Kidney tubule cell (primary cell): ENCODE results near the gene PTBP1.
A peak's percentile ranks its signal among the peaks of the same experiment; 100 is the strongest.

Experiments used
- DNase-seq: peaks from one replicate; pipeline ENCODE4 v3.0.0-alpha.2; 2018; ENCODE audit warnings: low spot score

Gene PTBP1

DNA sequence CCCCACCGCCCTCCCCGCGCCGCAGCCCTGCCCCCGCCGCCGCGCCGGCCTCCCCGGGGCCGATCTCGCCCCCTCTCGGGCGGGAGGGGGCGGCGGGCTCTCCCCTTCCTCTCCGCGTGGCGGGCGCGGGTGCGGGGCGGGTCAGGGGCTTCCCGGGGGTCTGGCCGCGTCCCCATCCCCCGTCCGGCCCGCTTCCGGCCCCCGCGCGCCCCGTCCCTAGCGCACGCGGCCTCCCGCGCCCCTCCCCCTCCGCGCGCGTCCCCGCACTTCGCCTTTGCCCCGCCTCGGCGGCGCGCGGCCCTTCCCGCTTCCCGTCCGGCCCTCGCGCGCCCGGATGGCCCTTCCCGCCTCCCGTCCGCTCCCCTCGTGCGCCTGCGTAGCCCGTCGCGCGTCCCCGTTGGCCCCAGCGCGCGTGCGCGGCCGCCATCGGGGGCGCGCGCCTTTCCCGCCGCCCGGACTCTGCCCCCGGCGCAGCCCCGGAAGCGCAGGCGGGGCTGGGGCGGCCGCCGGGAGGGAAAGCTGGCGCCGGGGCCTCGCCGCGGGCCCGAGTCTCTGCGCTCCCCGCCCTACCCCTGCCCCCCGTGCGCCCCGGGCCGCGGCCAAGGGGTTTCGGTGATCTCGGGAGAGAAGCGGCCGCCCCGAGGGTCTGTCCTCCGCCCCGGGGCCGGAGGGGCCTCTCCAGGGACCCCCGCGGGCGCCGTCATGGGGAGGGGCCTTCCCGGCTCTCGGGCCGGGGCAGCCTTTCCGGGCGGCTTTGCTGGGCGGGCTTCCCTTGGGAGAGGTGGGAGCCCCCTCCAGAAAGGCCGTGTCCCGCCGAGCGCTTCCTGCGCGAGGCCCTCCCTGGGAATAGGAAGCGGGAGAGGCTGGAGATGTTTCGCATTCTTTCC, 519 bp downstream of the PTBP1 start:
- peak; percentile 93 for DNase-seq

DNA sequence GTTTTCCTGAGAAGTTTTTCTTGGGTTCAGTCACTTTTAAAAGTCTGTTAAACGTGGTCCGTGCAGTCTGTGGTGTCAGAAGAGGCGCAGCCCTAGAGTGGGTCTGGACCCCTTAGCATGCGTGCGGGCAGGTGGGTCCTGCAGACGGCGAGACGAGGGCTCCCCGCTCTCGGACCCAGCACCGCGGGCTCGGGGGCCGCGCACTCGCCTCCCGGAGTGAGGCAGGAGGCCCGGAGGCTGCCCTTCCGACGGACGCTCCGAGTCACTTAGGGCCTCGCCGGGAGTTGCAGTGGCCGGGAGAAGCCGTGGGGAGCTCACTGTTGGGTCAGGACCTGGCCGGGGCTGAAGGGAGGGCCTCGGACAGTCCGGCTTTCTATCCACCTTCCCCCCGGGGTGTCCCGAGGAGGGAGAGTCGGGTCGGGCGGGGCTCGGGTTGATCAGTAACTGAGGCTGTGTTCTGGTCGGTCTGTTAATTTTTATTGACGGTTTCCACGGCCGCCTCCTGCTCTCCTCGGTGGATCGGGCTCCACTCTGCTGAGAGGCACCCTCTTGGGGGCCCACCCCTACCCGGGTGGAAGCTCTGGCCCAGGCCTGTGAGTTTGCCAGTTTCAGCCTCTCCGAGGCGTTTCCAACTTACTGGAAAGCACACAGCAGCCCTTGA, 1.3 kb downstream of the PTBP1 start:
- peak; percentile 71 for DNase-seq

DNA sequence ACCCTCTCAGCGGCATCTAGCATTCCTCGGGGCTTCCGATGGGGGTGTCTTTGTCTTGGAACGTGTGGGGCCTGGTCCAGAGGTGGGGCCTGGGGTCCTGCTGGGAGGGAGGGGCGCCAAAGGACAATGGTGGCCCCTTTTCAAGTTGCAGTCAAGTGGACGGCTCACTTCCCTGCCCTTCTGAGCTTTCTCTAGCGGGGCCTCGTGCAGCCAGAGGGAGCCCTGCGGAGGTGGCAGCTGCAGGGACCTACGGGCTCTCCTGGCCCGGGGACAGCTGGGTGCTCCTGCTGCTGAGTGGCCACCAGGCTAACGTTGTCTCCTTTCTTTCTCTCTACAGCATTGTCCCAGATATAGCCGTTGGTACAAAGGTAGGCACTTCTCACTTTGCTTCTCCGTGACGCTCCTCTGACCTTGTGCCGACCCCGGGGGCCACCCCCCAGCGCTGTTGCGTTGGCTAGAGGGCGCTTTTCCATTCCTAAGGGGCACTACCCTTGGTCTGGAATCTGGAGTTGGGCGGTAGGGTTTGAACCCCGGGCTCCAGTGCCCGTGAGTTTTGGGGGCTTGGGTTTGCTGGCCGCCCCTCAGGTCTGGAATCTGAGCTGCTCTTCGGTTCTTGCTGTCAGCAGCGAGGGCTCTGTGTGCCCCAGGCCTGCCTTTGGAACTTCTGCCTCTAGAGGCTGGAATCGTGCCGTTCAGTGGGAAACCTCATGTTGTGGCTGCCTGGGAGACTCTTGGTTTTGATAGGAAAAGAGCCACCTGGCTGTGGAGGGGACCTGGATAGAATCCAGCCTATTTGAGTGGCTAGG, 2.0 kb downstream of the PTBP1 start:
- peak; percentile 56 for DNase-seq

DNA sequence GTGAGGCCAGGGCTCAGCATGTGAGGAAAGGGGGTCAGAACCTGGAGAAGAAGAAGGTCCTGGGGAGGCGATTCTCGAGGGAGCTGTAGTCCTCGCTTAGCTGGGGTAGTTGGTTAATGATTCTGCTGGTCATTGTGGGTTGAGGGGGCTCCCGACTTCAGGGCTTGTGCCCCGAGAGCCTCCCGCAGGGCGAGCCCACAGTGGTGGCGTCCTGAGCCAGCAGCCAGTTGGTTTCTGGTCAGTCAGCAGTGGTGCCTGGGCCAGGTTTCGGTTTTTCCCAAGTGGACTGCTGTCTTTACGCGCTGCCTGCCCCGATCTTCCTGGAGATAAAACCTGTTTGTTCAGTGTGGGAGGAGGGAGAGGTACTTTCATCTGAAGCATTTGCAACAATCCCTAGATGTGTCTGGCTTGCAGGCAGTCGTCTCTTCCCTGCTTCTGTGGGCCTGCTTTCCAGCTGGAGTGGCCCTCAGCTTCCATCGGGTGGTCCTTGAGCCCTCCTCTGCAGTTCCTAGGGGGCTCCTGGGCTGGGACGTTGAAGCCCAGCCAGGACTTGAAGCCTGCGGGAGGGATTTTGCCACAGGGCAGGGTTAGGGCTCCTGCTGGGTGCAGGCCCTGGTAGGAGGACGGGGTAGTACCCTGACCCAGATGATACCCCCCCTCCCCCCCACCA, 3.2 kb downstream of the PTBP1 start:
- peak; percentile 57 for DNase-seq

DNA sequence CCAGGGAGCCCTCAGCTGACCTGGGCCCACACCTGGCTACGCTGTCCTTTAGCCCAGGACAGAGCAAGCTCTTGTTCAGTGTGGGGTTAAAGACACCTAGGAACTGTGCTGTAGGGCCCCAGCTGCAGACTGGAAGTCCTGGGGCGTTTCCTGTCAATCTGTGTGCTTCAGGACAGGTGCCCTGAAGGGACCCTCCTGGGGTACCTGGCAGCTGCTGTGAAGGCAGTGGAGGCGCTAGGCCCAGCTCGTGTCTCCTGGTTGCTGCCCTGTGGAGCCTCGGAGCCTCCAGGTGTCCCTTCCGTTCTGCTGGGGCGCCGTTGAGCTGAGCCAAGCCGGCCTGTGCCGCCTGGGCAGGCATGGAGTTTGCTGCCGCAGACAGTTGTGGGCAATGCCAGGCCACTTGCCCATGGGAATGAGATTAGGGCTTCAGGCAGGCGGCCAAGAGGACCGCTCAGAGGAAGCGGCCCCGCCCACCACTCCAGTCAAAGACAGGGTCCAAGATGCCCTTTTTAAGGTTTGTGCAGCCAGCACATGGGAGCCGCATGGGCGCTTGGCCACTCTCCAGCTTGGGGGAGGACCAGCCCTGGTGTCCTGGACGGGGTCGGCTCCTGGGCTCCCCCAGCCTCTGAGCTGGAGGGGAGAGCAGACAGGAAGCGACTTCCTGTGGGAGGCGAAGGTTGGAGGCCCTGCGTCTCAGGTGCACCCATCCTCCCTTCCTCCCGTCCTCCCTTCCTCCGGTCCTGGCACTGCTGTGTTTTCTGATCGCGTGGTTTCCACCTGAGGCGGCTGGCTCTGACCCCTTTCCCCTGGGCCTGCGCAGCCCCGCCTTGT, 4.0 kb downstream of the PTBP1 start:
- DNase-seq: peak; percentile 66

DNA sequence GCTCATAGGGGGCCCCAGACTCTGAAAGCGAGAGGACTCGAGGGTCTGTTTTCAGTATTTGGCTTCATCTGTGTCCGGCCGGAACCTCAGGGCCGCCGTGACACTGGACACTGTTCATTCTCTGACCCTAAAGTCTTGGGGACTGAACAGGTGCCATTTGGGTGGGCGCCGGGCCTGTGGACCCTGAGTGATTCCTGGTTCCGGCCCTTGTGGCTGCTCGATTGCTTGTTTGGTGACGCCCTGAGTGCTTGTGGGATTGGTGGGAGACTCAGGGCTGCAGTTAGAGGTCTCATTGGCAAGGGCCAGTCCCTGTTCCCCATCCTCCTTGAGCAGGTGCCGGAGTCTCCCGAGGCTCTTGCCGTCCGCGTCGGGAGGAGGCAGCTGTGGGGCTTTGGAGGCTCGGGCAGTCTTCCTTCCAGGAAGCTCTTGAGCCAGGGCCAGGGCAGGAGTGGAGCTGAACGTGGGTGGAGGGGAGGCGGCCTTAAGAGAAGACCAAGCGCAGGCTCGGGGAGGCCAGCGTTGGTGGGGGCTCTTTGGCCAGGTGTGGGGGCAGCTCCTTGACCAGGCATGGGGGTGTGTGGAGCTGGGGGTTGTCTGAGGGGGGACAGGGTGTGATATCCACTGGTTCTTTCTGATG, 4.7 kb downstream of the PTBP1 start:
- DNase-seq: peak; percentile 26

DNA sequence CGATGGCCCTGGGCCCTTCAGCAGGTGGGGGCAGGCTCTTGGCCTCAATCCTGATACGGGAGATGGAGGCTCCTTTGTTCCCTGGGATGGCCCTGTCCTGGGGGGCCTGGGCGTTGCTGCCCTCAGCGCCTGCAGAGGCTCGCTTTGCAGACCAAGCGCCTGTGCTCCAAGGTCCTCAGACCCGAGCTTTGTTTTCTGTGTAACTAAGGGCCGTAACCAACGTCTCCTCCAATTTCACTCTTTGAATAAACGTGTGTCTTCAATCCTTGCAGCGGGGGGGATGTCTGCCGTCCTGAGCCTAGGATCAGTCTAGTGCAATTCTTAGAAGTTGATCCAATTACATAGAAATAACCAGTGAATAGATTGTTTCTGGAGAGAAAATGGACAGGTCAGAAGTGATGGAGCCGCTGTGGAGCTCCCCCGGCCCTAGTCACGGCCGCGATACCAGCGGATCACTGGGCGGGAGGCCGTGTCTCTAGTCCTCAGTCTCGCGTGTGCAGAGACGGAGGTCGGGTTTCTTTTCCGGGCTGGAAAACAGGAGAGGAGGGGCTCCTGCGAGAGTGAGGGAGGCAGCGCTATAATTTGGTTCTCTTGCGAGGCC, 5.3 kb downstream of the PTBP1 start:
- no peak for DNase-seq

DNA sequence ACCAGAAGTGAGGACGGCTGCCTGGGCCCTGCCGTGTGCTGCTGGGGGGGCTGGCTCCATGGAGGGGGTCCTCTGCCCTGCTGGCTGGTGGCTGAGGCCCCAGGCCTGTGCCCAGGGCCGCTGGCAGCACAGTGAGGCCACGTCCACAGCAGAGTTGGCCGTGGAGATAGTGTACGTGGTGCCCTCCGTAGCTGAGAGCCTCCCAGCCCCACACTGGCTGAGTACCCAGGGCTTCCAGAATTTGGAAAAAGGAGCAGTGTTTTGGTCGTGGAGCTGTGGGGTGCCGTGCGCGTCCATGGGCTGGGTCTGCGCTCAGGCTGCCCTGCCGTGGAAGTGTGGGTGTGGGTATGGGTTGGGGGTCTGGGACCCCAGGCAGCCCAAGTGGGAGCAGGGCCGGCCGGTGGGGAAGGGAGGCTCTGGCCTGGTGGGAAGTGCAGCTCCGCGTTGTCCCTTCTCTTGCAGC, 5.9 kb downstream of the PTBP1 start:
- no peak for DNase-seq

DNA sequence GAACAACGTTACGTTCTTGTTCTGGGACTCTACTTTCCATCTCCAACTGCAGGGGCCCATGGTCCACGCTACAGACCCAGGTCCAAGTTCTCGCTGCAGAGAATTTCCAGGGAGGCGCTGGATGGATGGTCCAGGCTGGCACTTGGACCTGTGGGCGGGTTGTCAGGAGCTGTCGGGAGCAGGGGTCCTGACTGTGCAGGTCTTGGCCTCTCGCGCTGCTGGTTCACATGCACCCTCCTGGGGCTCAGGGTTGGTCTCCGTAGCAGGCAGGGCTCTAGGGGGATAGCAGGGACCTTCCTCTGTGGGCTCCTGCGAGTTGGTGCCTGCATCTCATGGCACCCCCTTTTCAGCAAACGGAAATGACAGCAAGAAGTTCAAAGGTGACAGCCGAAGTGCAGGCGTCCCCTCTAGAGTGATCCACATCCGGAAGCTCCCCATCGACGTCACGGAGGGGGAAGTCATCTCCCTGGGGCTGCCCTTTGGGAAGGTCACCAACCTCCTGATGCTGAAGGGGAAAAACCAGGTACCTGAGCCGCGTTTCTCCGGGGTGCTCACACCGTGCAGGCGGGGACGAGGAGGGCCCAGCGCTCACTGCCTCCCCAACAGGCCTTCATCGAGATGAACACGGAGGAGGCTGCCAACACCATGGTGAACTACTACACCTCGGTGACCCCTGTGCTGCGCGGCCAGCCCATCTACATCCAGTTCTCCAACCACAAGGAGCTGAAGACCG, 6.6 kb downstream of the PTBP1 start:
- DNase-seq: no peak

DNA sequence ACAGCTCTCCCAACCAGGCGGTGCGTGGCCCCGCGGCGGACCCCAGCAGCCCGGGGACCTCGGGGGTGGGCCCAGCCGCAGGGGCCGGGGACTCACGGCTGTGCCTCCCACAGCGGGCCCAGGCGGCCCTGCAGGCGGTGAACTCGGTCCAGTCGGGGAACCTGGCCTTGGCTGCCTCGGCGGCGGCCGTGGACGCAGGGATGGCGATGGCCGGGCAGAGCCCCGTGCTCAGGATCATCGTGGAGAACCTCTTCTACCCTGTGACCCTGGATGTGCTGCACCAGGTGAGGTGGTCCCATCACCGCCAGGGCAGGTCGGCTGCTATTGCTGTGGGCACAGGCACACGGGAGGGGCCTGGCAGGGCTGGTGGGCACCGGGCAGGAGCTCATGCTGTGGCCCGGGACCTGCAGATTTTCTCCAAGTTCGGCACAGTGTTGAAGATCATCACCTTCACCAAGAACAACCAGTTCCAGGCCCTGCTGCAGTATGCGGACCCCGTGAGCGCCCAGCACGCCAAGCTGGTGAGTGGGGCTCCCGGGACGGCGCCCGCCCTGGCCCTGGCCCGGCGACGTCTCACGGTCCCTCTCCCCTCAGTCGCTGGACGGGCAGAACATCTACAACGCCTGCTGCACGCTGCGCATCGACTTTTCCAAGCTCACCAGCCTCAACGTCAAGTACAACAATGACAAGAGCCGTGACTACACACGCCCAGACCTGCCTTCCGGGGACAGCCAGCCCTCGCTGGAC, 7.3 kb downstream of the PTBP1 start:
- no peak for DNase-seq

DNA sequence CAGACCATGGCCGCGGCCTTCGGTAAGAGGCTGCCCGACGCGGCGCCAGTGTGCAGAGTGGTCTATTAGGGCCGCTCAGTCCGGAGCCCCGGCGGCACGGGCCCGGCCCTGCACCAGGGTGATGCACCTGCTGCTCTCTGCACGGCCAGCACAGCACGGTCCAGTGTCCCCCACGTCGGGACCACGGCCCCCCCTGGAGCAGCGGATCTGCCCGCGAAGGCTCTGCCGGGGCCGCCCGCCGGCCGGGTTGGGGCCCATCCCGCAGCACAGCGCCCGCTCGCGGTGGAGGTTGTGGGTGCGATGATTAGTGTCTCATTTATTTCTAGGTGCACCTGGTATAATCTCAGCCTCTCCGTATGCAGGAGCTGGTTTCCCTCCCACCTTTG, 7.9 kb downstream of the PTBP1 start:
- no peak for DNase-seq

DNA sequence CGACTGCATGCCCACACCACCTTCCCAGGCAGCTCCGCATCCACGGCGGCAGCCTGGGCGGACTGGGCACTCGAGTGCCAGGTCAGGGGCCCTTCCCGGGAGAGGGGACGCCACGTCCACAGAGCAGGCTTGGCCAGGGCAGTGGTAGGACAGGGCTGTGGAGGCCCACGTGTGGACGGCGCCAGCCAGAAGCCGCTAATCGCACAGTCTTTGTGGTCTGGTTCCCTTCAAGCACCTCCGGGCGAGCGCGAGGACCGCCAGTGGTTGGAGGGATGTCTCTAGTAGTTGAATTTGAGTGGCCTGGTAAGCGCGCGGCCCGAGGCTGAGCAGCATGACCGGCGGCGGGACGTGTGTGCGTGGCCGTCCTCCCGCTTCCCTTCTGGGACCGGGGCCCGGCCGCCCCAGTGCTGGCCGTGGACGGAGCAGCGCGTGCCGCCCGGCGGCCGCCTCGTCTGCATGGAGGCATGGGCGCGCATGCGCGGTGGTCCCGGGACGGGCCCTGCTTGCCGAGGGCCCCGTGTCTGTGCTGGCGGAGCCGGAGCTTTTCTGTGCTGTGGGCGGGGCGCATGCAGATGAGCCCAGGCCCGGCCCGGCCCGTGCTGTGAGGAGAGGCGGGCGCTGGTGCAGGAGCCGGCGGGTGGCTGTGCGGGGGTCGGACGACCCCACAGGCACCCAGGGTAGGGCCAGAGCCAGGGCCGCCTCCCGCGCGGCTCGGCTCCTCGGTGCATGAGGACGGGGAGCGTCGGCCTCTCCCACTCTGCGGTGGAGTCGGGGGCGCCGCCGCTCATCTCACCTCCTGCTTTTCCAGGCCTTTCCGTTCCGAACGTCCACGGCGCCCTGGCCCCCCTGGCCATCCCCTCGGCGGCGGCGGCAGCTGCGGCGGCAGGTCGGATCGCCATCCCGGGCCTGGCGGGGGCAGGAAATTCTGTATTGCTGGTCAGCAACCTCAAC, 8.6 kb downstream of the PTBP1 start:
- DNase-seq: no peak

DNA sequence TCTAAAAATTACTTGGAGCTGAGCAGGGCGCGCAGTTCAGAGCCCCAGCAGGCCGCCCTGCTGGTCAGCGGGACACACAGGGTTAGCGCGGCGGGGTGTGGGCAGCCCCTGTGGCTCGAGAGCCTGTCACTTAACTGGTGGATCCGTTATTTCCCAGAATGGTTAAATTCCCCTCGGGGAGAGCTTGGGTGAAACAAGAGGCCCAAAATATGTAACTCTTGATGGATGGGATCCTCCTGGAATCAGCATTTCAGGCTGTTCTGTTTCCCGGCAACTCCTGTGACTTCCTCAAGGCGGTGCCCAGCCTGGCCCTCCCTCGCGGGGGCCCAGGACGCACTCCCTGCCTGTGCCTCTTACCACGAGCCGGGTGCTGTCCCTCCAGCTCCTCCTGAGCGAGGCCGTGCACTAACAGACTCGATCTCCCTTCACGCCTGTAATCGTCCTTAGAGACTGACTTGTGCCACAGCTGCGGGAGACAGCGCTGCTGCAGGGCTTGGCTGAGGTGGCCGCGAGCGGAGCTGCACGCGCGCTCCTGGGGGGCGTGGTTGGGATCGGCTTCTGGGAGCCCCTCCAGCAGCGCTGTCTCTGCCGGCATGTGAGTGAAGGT, 9.7 kb downstream of the PTBP1 start:
- no peak for DNase-seq

DNA sequence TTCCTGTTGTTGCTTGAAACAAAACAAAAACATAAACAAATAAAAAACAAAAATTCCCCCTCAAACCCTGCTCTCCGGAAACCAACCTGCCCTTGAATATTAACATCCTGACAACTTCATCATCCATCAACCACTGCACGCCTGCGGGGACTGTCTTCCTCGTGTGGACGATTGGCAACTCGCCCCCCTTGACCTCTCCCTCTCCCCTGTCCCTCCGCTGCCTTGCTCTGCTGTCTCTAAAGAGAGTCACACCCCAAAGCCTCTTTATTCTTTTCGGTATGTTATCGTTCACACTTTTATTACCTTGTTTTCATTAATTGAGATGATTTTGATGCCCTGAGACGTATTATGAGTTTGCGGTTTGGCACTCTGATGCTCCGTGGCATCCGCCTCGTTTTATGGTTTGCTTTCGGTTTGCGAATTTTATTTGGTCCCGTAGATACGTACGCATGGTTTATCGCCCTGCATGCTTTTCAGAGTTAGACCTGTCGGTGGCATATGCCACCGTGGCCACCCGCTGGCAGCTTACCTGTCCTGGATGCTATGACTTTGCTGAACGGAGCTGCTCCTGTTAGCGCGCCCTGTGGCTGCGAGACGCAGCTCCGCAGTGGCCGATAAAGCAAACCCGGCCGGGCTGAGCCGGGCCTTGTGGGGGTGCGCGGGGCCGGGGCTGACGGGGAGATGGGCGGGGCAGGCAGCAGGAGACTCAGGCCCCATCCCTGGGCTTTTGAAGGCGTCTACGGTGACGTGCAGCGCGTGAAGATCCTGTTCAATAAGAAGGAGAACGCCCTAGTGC, 10.6 kb downstream of the PTBP1 start:
- DNase-seq: no peak

DNA sequence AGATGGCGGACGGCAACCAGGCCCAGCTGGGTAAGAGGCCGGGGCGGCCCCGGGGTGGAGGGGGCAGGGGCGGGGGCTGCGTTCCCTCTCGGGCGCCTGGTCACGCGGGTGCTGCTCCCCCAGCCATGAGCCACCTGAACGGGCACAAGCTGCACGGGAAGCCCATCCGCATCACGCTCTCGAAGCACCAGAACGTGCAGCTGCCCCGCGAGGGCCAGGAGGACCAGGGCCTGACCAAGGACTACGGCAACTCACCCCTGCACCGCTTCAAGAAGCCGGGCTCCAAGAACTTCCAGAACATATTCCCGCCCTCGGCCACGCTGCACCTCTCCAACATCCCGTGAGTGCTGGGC, 11.1 kb downstream of the PTBP1 start:
- no peak for DNase-seq

DNA sequence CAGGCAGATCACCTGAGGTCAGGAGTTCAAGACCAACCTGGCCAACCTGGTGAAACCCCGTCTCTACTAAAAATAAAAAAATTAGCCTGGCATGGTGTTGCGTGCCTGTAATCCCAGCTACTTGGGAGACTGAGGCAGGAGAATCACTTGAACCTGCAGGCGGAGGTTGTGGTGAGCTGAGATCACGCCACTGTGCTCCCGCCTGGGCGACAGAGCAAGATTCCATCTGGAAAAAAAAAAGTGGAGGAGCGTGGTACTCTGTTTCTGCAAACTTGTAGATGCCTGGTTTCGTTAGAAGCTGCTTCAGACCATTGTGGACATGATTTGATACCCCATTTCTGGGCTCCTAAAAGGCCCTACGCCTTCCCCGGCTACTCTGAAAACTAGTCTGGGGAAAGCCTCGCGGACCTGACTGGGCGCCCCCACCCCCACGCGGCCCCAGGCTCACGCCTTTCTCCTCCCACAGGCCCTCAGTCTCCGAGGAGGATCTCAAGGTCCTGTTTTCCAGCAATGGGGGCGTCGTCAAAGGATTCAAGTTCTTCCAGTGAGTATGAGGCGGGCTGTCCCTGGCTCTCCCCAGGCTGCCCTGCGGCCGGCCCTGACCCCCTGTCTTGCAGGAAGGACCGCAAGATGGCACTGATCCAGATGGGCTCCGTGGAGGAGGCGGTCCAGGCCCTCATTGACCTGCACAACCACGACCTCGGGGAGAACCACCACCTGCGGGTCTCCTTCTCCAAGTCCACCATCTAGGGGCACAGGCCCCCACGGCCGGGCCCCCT, 13.0 kb downstream of the PTBP1 start:
- DNase-seq: no peak
